Subcutaneous adipose tissue (tissue), 4 donors: ENCODE measurements around the gene TCTA. TPM values are rescaled to one million over a fixed set of nuclear protein-coding genes. Genes with fewer than 3 reads are reported as not detected.

Experiments
- total RNA-seq, 4 donors: library from RNA; depleted of rRNA; stranded (reverse); fragments of >200 nt; gene quantifications; one replicate each; pipeline ENCODE4 v1.1.0, GENCODE V29; 2016
- TF ChIP-seq, protein P1 (sequence below): fragments of 450-650 bp; IDR thresholded peaks from one replicate; pipeline ENCODE4 v1.5.1; 2016; ENCODE audit warnings: low read depth, mild to moderate bottlenecking, control low read depth, antibody characterized with exemption, moderate library complexity

The TCTA gene, protein sequence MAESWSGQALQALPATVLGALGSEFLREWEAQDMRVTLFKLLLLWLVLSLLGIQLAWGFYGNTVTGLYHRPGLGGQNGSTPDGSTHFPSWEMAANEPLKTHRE
- total RNA-seq = 10 to 100 TPM; 18.1 to 25.8 (median 18.1) TPM

GRCh38 chr3:49411968-49412631 is at the start of gene TCTA, which contains the start of gene RHOA:
TCTA (plus strand) TSS chr3:49412423; CDS start chr3:49412427, 4 bp downstream.
RHOA (minus strand) TSS chr3:49411976; CDS start chr3:49375589, 36,387 bp downstream.
- TF ChIP-seq, protein P1, sequence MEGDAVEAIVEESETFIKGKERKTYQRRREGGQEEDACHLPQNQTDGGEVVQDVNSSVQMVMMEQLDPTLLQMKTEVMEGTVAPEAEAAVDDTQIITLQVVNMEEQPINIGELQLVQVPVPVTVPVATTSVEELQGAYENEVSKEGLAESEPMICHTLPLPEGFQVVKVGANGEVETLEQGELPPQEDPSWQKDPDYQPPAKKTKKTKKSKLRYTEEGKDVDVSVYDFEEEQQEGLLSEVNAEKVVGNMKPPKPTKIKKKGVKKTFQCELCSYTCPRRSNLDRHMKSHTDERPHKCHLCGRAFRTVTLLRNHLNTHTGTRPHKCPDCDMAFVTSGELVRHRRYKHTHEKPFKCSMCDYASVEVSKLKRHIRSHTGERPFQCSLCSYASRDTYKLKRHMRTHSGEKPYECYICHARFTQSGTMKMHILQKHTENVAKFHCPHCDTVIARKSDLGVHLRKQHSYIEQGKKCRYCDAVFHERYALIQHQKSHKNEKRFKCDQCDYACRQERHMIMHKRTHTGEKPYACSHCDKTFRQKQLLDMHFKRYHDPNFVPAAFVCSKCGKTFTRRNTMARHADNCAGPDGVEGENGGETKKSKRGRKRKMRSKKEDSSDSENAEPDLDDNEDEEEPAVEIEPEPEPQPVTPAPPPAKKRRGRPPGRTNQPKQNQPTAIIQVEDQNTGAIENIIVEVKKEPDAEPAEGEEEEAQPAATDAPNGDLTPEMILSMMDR = no peak

DNA sequence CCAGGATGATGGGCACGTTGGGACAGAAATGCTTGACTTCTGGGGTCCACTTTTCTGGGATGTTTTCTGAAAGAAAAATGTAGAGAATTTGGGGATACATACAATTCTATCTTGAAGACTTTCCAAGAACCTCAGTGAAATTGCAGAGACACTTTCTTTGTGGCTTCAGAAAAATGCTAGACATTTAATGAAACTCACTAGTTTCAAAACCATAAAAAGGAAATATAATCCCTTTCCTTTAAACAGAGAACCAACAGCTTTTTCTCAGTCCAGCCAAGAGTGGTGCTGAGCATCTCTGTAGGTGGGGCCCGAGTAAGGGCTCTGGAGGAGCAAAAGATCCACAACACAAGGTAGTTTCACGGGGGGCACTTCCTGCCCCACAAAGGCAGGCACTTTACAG is 49.7 kb upstream of the TCTA start:
- TF ChIP-seq, protein P1 = no peak

- TF ChIP-seq, protein P1 = no peak
Measured at GRCh38 chr3:49370585-49371290, 41.5 kb upstream of the TCTA start.

DNA sequence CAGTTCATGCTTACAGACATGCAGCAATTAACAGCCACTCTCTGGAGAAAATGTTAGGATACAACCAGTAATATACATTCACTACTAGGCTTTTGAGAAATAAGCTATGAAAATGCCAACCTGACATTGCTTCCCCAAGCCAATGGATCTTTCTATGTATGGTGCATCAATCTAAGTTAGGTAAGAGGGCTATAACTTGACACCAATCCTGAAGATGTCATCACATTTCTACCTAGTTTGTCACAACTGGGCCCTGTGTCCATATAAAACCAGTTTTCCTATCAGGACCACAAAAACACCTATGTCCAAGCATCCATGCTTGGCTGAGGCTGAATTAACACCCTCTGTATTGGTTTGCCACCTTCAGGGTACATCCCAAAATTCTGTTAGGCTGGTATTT is 40.3 kb upstream of the TCTA start:
- TF ChIP-seq, protein P1 = no peak

GRCh38 chr3:49377483-49377882 is 34.7 kb upstream of the TCTA start:
- TF ChIP-seq, protein P1 = no peak

GRCh38 chr3:49378249-49378895 is 33.9 kb upstream of the TCTA start:
- TF ChIP-seq, protein P1 = no peak

DNA sequence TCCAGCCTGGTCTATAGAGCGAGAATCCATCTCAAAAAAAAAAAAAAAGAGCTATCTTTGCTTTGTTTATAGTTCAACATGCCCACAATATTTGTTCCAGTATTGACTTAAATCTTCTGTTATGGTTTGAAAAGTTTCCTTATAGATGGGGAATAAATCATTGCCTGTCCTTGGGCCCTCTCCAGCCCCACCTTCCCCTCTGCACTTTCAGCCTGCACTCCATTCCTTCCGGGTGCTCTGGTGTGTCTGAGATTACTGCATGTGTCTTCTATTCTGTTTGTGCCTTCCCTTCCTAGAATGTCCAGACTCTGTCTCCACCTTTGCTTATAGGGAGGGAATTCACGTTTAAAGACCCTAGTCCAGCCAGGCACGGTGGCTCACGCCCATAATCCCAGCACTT is 28.8 kb upstream of the TCTA start:
- TF ChIP-seq, protein P1 = no peak
